Measurements from ENCODE around the gene ALG10B. TPM values are rescaled to one million over a fixed set of nuclear protein-coding genes. Genes with fewer than 3 reads are reported as not detected.
"Not testable (repeated sequence)": the region's sequence is repeated elsewhere in the genome, so short reads cannot be mapped to it uniquely, and the experiment has no call there.

Gene ALG10B
- total RNA-seq, 2 donors from 2014 or later = 14.7 to 16.3 TPM

DNA sequence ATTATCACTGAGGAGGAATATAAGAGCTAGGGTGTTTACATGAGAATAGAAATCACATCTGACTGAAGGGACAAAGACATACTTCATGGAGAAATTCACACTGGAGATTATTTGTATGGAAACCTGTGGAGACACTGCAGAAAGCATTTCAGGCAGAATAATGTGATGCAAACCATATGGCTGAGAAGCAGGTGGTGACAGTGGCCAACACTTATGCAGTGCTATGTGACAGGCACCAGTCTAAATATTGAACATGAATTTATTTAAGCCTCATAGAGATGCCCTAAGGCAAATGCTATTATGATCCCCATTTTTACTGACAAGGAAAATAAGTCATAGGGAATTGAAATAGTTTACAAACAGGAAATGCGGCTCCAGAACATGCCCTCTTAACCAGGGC, 16.2 kb downstream of the ALG10B start:
- DNase-seq (no peak), ATAC-seq (replicated peaks in 1 of 2) (no peak)
- Mint-ChIP-seq H3K4me1 (ENCODE audit: low read depth) (no peaks in the 10 kb centered on the region), H3K9me3 (no peaks in the 10 kb centered on the region), H3K4me3 (no peak overlapping the region), H3K27me3 (ENCODE audit: low read depth) (no peaks in the 10 kb centered on the region), H3K27ac (no peak overlapping the region), H3K36me3 (ENCODE audit: insufficient read depth in 2 of 2) (no peaks in the 10 kb centered on the region)

DNA sequence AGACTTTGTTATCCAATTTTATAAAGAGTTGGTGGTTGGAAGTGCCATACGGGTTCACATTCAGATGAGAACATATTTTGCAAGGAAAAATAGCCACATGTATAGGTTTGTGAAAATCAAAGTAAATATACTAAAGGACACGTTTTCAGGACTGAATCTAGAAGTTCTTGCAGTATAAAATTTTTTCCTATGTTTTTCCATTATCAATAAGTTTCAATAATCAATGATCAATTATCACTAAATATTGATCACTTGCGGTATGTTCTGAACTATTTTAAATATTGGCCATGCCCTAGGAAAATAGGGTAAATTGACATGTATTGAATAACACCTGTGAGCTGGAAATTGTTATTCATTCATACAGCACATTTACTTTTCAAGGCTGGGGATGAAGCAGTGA, 25.9 kb downstream of the ALG10B start:
- Mint-ChIP-seq H3K9me3 (peaks cover 1 to 2% of the 10 kb centered on the region in 2 donors), H3K4me3 (no peak overlapping the region), H3K27ac (no peak overlapping the region), H3K36me3 (ENCODE audit: insufficient read depth in 2 of 2) (no peaks in the 10 kb centered on the region), H3K27me3 (ENCODE audit: low read depth) (no peaks in the 10 kb centered on the region), H3K4me1 (ENCODE audit: low read depth) (no peaks in the 10 kb centered on the region)
- no peak for ATAC-seq (replicated peaks in 1 of 2)
- DNase-seq = no peak

DNA sequence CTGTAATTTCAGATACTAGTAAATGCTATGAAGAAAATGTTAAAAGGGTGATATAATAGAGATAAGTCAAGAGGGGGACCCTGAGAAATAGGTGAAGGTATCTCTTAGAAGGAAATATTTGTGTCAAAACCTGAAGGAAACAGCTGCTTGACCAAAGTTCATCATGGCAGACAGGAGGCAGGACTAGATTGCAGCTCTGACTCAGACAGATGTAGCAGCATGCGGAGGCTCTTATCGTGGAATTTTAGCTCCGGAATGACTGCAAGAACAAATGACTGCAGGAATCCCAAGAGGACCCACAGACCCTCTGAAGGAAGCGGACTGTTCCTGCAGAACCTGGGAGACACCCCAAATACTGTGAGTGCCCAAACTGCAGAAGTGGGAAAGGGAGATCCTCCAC, 26.7 kb downstream of the ALG10B start:
- ATAC-seq (replicated peaks in 1 of 2); H3K4me3 Mint-ChIP-seq; H3K36me3 Mint-ChIP-seq (ENCODE audit: insufficient read depth in 2 of 2); H3K27ac Mint-ChIP-seq; H3K27me3 Mint-ChIP-seq (ENCODE audit: low read depth); H3K9me3 Mint-ChIP-seq; DNase-seq; H3K4me1 Mint-ChIP-seq (ENCODE audit: low read depth): not testable (repeated sequence)

GRCh38 chr12:38343916-38344315, 27.3 kb downstream of the ALG10B start:
- H3K27ac Mint-ChIP-seq; H3K4me1 Mint-ChIP-seq (ENCODE audit: low read depth); H3K27me3 Mint-ChIP-seq (ENCODE audit: low read depth); DNase-seq; H3K9me3 Mint-ChIP-seq; H3K4me3 Mint-ChIP-seq; H3K36me3 Mint-ChIP-seq (ENCODE audit: insufficient read depth in 2 of 2); ATAC-seq (replicated peaks in 1 of 2): not testable (repeated sequence)

DNA sequence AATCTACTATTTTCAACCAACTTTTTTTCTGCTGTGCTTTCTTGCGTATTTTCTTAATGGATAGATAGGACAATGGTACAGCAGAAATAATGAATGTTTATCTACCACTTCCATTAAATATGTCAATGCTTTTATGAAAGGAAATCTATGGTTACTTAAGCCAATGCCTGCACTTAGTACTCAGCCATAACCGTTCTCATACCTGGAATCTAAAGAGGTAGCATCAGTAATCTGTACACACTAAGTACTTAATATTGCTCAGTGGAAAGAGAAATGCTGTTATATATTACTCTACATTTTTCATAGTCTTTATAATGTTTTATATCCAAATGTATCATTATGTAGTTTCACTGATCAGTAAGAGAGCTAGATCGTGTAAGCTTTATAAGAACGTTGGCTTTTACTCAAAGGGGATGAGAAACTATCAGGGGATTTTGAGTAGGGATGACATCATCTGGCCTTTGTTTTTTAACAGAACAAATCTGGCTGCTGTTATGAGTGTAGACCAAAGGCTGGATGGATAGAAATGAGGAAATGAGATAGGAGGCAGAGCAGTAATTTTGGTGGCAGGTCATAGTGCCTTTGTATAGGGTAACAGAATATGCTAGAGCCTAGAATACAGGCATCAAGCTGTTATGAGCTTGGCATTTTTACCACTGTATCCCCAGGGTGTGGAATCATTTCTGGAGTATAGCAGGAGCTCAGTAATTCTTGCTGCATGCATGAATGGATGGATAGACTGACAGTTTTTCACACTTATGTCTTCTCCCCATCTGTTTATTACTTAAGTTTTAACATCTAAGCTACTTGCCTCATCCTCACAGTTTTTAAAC, 34.0 kb downstream of the ALG10B start:
- Mint-ChIP-seq H3K4me3 (peak overlapping the region in 1 of 2 donors; percentile 47), H3K27ac (peak overlapping the region; percentile 3), H3K9me3 (peaks cover 5 to 6% of the 10 kb centered on the region in 2 donors), H3K27me3 (ENCODE audit: low read depth) (no peaks in the 10 kb centered on the region), H3K4me1 (ENCODE audit: low read depth) (no peaks in the 10 kb centered on the region), H3K36me3 (ENCODE audit: insufficient read depth in 2 of 2) (no peaks in the 10 kb centered on the region)
- peak; percentile 51 to 83 for ATAC-seq (replicated peaks in 1 of 2)
- DNase-seq = no peak

GRCh38 chr12:38351175-38351508, 34.6 kb downstream of the ALG10B start:
- ATAC-seq (replicated peaks in 1 of 2); H3K4me1 Mint-ChIP-seq (ENCODE audit: low read depth); DNase-seq; H3K36me3 Mint-ChIP-seq (ENCODE audit: insufficient read depth in 2 of 2); H3K27me3 Mint-ChIP-seq (ENCODE audit: low read depth); H3K9me3 Mint-ChIP-seq: not testable (repeated sequence)
- Mint-ChIP-seq H3K27ac (peak overlapping the region; percentile 78), H3K4me3 (peak overlapping the region in 1 of 2 donors; percentile 47)

DNA sequence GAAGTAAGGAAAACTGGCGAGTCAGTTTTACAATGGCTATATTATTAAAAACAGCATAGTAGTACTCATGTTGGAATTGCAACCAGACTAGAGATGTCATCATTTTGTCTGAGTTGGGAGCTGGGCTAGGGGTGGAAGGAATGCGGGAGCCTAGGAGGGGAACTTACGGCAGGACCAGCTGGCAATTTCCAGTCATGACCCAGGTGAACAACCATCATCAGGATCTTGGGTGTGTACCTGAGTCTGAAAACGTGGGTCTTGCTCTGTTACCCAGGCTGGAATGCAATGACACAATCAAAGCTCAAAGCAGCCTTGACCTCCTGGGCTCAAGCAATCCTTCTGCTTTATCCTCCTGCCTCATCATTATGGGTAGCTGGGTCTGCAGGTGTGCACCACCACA, 50.9 kb downstream of the ALG10B start:
- DNase-seq (no peak), ATAC-seq (replicated peaks in 1 of 2) (no peak)
- no peaks in the 10 kb centered on the region for H3K4me1 Mint-ChIP-seq (ENCODE audit: low read depth)
- peaks cover 1 to 4% of the 10 kb centered on the region in 2 donors for H3K9me3 Mint-ChIP-seq
- H3K27me3 Mint-ChIP-seq (ENCODE audit: low read depth) = no peaks in the 10 kb centered on the region
- no peaks in the 10 kb centered on the region for H3K36me3 Mint-ChIP-seq (ENCODE audit: insufficient read depth in 2 of 2)
- no peak overlapping the region for H3K27ac Mint-ChIP-seq
- no peak overlapping the region for H3K4me3 Mint-ChIP-seq

- Mint-ChIP-seq H3K9me3 (peaks cover 1 to 4% of the 10 kb centered on the region in 2 donors), H3K27ac (no peak overlapping the region), H3K4me3 (no peak overlapping the region), H3K4me1 (ENCODE audit: low read depth) (no peaks in the 10 kb centered on the region), H3K27me3 (ENCODE audit: low read depth) (no peaks in the 10 kb centered on the region), H3K36me3 (ENCODE audit: insufficient read depth in 2 of 2) (no peaks in the 10 kb centered on the region)
- DNase-seq (no peak), ATAC-seq (replicated peaks in 1 of 2) (no peak)
These were observed 53.7 kb downstream of the ALG10B start for GRCh38 chr12:38370311-38370710.

- H3K4me1 Mint-ChIP-seq (ENCODE audit: low read depth) = no peaks in the 10 kb centered on the region
- ATAC-seq (replicated peaks in 1 of 2) = no peak
- no peak for DNase-seq
- no peaks in the 10 kb centered on the region for H3K36me3 Mint-ChIP-seq (ENCODE audit: insufficient read depth in 2 of 2)
- no peak overlapping the region for H3K4me3 Mint-ChIP-seq
- H3K9me3 Mint-ChIP-seq = peaks cover 1 to 7% of the 10 kb centered on the region in 2 donors
- H3K27ac Mint-ChIP-seq = no peak overlapping the region
- H3K27me3 Mint-ChIP-seq (ENCODE audit: low read depth) = no peaks in the 10 kb centered on the region
These were observed 57.2 kb downstream of the ALG10B start for GRCh38 chr12:38373784-38374183.

GRCh38 chr12:38374751-38375150, 58.2 kb downstream of the ALG10B start:
- H3K9me3 Mint-ChIP-seq = peaks cover 3 to 5% of the 10 kb centered on the region in 2 donors
- no peak overlapping the region for H3K4me3 Mint-ChIP-seq
- DNase-seq = no peak
- no peak overlapping the region for H3K27ac Mint-ChIP-seq
- H3K36me3 Mint-ChIP-seq (ENCODE audit: insufficient read depth in 2 of 2) = no peaks in the 10 kb centered on the region
- no peak for ATAC-seq (replicated peaks in 1 of 2)
- H3K4me1 Mint-ChIP-seq (ENCODE audit: low read depth) = no peaks in the 10 kb centered on the region
- no peaks in the 10 kb centered on the region for H3K27me3 Mint-ChIP-seq (ENCODE audit: low read depth)
